B cell (primary cell): Measurements from ENCODE around the gene FRMD4A. TPM values are rescaled to one million over a fixed set of nuclear protein-coding genes. Genes with fewer than 3 reads are reported as not detected.

Source experiments
- ATAC-seq: fragments of 200-7000 bp; cut with Tn5 transposase; one replicate; pipeline ENCODE4 v1.10.0; 2021; ENCODE audit warnings: low read depth, mild to moderate bottlenecking, moderate number of reproducible peaks, moderate library complexity
- CTCF ChIA-PET: fragments of 350-600 bp; sonication (Branson Sonifier 250); formaldehyde crosslinking; loops from one replicate; lab custom pipeline; 2021; ENCODE audit warnings: antibody characterized with exemption, inconsistent platforms; lab: Charles Lee
- POLR2A ChIA-PET: fragments of 350-600 bp; sonication (Branson Sonifier 250); formaldehyde crosslinking; loops from one replicate; lab custom pipeline; 2021; ENCODE audit warnings: antibody characterized with exemption; lab: Charles Lee
- DNase-seq: peaks from one replicate; pipeline ENCODE4 v3.0.0; 2013
- H2AFZ ChIP-seq: 2 replicates; pipeline ENCODE4 v1.6.1; 2012; ENCODE audit warnings: mild to moderate bottlenecking, low read depth, low read length; ENCODE audit not compliant: insufficient read depth, poor library complexity, severe bottlenecking
- H3K27ac ChIP-seq, 2 donors: 1 replicate in 1 of 2; 2 replicates in 1 of 2; pipeline ENCODE4 v1.5.1; 2012 to 2013; ENCODE audit warnings: low read length in 2 of 2, mild to moderate bottlenecking in 2 of 2, moderate library complexity in 1 of 2
- H3K27me3 ChIP-seq, 4 experiments: fragments of 200-600 bp in 1 of 4; sonication (generic) in 1 of 4; replicated peaks in 1 of 4; 1 replicate in 2 of 4; 2 replicates in 2 of 4; pipeline versions ENCODE4 v1.6.1 to v1.7.0; 2013 to 2016; ENCODE audit warnings: low read length in 3 of 4, mild to moderate bottlenecking in 2 of 4, mixed read lengths in 1 of 4, moderate library complexity in 1 of 4; ENCODE audit not compliant: insufficient read depth in 4 of 4, control insufficient read depth in 3 of 4; ENCODE audit errors: control extremely low read depth in 1 of 4
- H3K36me3 ChIP-seq, 2 experiments: replicated peaks in 1 of 2; 1 replicate in 1 of 2; 2 replicates in 1 of 2; pipeline versions ENCODE4 v1.6.1 to v1.7.1; 2013; ENCODE audit warnings: low read length in 1 of 2; ENCODE audit not compliant: insufficient read depth in 2 of 2, control insufficient read depth in 1 of 2; ENCODE audit errors: control extremely low read depth in 1 of 2, extremely low read depth in 1 of 2
- H3K4me1 ChIP-seq, 2 donors: fragments of 200-600 bp in 1 of 2; sonication (generic) in 1 of 2; 1 replicate in 1 of 2; 2 replicates in 1 of 2; pipeline versions ENCODE4 v1.5.1 to v1.6.1; 2013 to 2017; ENCODE audit warnings: low read length in 2 of 2; ENCODE audit not compliant: control insufficient read depth in 2 of 2, insufficient read depth in 2 of 2
- H3K4me2 ChIP-seq: replicated peaks from 2 replicates; pipeline ENCODE3; 2012; ENCODE audit warnings: mild to moderate bottlenecking, low read depth, low read length; ENCODE audit not compliant: poor library complexity, severe bottlenecking
- H3K4me3 ChIP-seq, 5 experiments: fragments of 200-600 bp in 1 of 5; sonication (generic) in 1 of 5; 1 replicate in 3 of 5; 2 replicates in 2 of 5; pipeline versions ENCODE4 v1.5.1 to v1.7.0; 2011 to 2016; ENCODE audit warnings: low read length in 4 of 5, mild to moderate bottlenecking in 4 of 5, low read depth in 2 of 5, control low read depth in 1 of 5, moderate library complexity in 1 of 5; ENCODE audit not compliant: insufficient read depth in 1 of 5; ENCODE audit errors: control extremely low read depth in 1 of 5, extremely low read depth in 1 of 5
- H3K79me2 ChIP-seq: fragments of 200-600 bp; sonication (generic); one replicate; pipeline ENCODE4 v1.6.0; 2016; ENCODE audit warnings: low read length; ENCODE audit not compliant: control insufficient read depth, insufficient read depth
- H3K9ac ChIP-seq: fragments of 200-600 bp; sonication (generic); 2 replicates; pipeline ENCODE4 v1.6.1; 2017; ENCODE audit warnings: mild to moderate bottlenecking, low read length, moderate library complexity
- H3K9me3 ChIP-seq, 3 donors: one replicate each; pipeline versions ENCODE4 v1.6.1 to v1.7.1; 2013; ENCODE audit warnings: low read length in 2 of 3; ENCODE audit not compliant: control insufficient read depth in 2 of 3, insufficient read depth in 1 of 3; ENCODE audit errors: control extremely low read depth in 1 of 3
- H4K20me1 ChIP-seq: 2 replicates; pipeline ENCODE4 v1.6.0; 2012; ENCODE audit warnings: mild to moderate bottlenecking, low read length; ENCODE audit not compliant: insufficient read depth, control insufficient read depth, poor library complexity, severe bottlenecking
- H3K27ac Mint-ChIP-seq: one replicate; pipeline ENCODE4 v1.8.0; 2021; ENCODE audit warnings: mixed read lengths
- H3K27me3 Mint-ChIP-seq: one replicate; pipeline ENCODE4 v1.8.0; 2021; ENCODE audit warnings: mixed read lengths
- H3K4me1 Mint-ChIP-seq: one replicate; pipeline ENCODE4 v1.8.0; 2021; ENCODE audit warnings: mixed read lengths
- H3K4me3 Mint-ChIP-seq: one replicate; pipeline ENCODE4 v1.8.0; 2021; ENCODE audit warnings: mixed read lengths
- H3K9me3 Mint-ChIP-seq: one replicate; pipeline ENCODE4 v1.8.0; 2022; ENCODE audit warnings: mixed read lengths; ENCODE audit not compliant: insufficient read depth
- EZH2 ChIP-seq: IDR thresholded peaks from 2 replicates; pipeline ENCODE4 v1.6.1; 2012; ENCODE audit warnings: borderline replicate concordance, low read depth, mild to moderate bottlenecking, moderate library complexity, low read length; ENCODE audit not compliant: insufficient read depth, poor library complexity, severe bottlenecking
- whole genome bisulfite sequencing: methylation state at CpG from one replicate; pipeline ENCODE4 v1.1.5; 2013; ENCODE audit warnings: missing lambda C conversion rate; ENCODE audit not compliant: insufficient coverage; 5-methylcytosine and 5-hydroxymethylcytosine counted together
- intact Hi-C: fragments of 100-400 bp; cut with micrococcal nuclease; formaldehyde crosslinking; loops from one replicate; pipeline ENCODE4 v1.10.0; 2022
- polyA plus RNA-seq: library from polyadenylated mRNA; depleted of rRNA; stranded (reverse); fragments of >200 nt; gene quantifications from 2 replicates; pipeline ENCODE4 v1.2.3, GENCODE V29; 2012
- total RNA-seq, 2 donors: library from RNA; stranded (reverse); fragments of 120-200 nt in 1 of 2; gene quantifications; 1 replicate in 1 of 2; 2 replicates in 1 of 2; pipeline versions ENCODE4 v1.2.3 to v1.2.4, GENCODE V29; 2013 to 2022
- TF ChIP-seq, protein P1 (sequence below): fragments of 200-600 bp; IDR thresholded peaks from one replicate; pipeline ENCODE4 v1.8.0; 2022; ENCODE audit warnings: antibody characterized with exemption, mild to moderate bottlenecking

FRMD4A gene
- total and polyA plus RNA-seq, 2 donors (not counting 1 experiment from before 2014, with no cell fraction given), result 0.76 to 3.4 TPM

DNA sequence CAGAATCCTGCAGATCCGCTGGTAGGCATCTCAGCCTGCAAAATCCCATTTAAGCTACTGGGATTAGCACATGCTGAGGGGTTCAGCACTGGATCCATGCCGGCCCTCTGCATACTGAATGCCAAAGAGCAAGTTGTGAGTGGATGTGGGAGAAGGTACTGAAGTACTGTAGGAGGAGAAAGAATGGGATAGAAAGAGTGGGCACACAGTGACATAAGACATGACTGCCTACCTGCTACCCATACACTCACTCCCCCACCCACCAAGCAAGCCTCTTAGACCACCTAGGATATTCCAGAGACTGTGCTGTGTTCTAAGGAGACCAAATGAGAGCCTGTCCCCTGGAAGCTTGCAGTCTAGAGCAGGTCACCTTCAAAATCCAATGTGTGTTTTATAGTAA lies 215.9 kb downstream of the FRMD4A start:
- intact Hi-C loops, result no loop called here

DNA sequence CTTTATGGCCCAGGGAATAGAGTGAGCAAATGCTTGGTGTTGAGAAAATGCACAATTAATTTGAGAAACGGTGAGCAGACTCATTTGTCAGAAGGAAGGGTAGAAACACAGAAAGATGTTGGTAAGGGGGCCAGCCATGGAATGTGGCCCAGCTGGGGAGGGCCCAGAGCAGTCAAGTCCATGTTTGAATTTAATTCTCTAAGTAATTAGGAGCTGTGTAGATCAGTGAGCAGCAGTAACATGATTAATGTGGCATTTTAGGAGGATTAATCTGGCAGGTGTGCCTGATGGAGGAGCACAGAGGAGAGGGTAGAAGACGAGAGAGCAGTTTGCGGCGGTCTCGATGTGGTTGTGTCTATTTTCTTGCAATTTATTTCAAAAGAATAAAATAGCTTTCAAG lies 218.7 kb downstream of the FRMD4A start:
- H3K27me3 ChIP-seq, result peaks cover 0 to 4% (median under 1%) of the 10 kb centered on the region in 4 experiments
- no peaks in the 10 kb centered on the region for H4K20me1 ChIP-seq
- H3K9ac ChIP-seq, result no peak overlapping the region
- no peaks in the 10 kb centered on the region for H3K9me3 Mint-ChIP-seq
- H3K27ac ChIP-seq, result no peak overlapping the region
- DNase-seq, result no peak
- H3K79me2 ChIP-seq, result no peaks in the 10 kb centered on the region
- CTCF ChIA-PET, result no interaction called here
- no peaks in the 10 kb centered on the region for H3K36me3 ChIP-seq
- no peak overlapping the region for H3K4me3 Mint-ChIP-seq
- 69% methylated on average over 1 of the region's 5 CpGs for WGBS
- no peak for ATAC-seq
- POLR2A ChIA-PET, result interaction anchor here (0.6 kb wide), 1 partner anchor 116 kb away, joined by 3 read pairs; no protein-coding TSS in a partner anchor
- peaks cover 19% of the 10 kb centered on the region for H3K27me3 Mint-ChIP-seq
- no peaks in the 10 kb centered on the region for H3K9me3 ChIP-seq
- no peak for TF ChIP-seq EZH2
- TF ChIP-seq, protein P1, sequence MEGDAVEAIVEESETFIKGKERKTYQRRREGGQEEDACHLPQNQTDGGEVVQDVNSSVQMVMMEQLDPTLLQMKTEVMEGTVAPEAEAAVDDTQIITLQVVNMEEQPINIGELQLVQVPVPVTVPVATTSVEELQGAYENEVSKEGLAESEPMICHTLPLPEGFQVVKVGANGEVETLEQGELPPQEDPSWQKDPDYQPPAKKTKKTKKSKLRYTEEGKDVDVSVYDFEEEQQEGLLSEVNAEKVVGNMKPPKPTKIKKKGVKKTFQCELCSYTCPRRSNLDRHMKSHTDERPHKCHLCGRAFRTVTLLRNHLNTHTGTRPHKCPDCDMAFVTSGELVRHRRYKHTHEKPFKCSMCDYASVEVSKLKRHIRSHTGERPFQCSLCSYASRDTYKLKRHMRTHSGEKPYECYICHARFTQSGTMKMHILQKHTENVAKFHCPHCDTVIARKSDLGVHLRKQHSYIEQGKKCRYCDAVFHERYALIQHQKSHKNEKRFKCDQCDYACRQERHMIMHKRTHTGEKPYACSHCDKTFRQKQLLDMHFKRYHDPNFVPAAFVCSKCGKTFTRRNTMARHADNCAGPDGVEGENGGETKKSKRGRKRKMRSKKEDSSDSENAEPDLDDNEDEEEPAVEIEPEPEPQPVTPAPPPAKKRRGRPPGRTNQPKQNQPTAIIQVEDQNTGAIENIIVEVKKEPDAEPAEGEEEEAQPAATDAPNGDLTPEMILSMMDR, result no peak
- H3K4me1 ChIP-seq, result no peaks in the 10 kb centered on the region
- intact Hi-C loops, result no loop called here
- no peak overlapping the region for H3K27ac Mint-ChIP-seq
- no peak overlapping the region for H3K4me3 ChIP-seq
- H3K4me1 Mint-ChIP-seq, result peaks cover 16% of the 10 kb centered on the region
- H2AFZ ChIP-seq, result no peak overlapping the region
- no peak overlapping the region for H3K4me2 ChIP-seq

More for the DNA sequence above, 215.9 kb downstream of the FRMD4A start:
- Histone ChIP-seq H3K4me1 (no peaks in the 10 kb centered on the region), H3K4me3 (no peak overlapping the region), H2AFZ (no peak overlapping the region), H3K79me2 (no peaks in the 10 kb centered on the region), H3K9ac (no peak overlapping the region), H3K9me3 (no peaks in the 10 kb centered on the region), H3K27ac (no peak overlapping the region), H4K20me1 (no peaks in the 10 kb centered on the region), H3K4me2 (no peak overlapping the region), H3K27me3 (peaks cover 0 to 4% (median 0%) of the 10 kb centered on the region in 4 experiments), H3K36me3 (no peaks in the 10 kb centered on the region)
- ChIA-PET CTCF (no interaction called here), POLR2A (no interaction called here)
- ATAC-seq (no peak), DNase-seq (no peak)
- H3K4me3 Mint-ChIP-seq, result no peak overlapping the region
- no peak overlapping the region for H3K27ac Mint-ChIP-seq
- TF ChIP-seq, protein P1, result no peak
- no peak for TF ChIP-seq EZH2
- H3K27me3 Mint-ChIP-seq, result peaks cover 6% of the 10 kb centered on the region
- H3K9me3 Mint-ChIP-seq, result no peaks in the 10 kb centered on the region
- H3K4me1 Mint-ChIP-seq, result peaks cover 16% of the 10 kb centered on the region
- 100% methylated on average over 1 of the region's 2 CpGs for WGBS
